Smooth muscle cell of the brain vasculature (primary cell): Measurements from ENCODE around the gene ZBTB16.

Experiments used
- DNase-seq: peaks from one replicate; pipeline ENCODE4 v3.0.0-alpha.2; 2012; ENCODE audit warnings: low read depth, low spot score

The ZBTB16 gene

GRCh38 chr11:114064216-114064615 lies 4.7 kb downstream of the ZBTB16 start:
- no peak for DNase-seq

GRCh38 chr11:114065094-114065493 lies 5.6 kb downstream of the ZBTB16 start:
- DNase-seq: no peak

GRCh38 chr11:114066046-114066648 lies 6.6 kb downstream of the ZBTB16 start:
- no peak for DNase-seq

- DNase-seq: no peak
Measured at GRCh38 chr11:114068327-114068726, 8.8 kb downstream of the ZBTB16 start.

- no peak for DNase-seq
Measured at GRCh38 chr11:114070464-114071139, 11.1 kb downstream of the ZBTB16 start.

- no peak for DNase-seq
Measured at GRCh38 chr11:114073007-114073827, 13.7 kb downstream of the ZBTB16 start.

- DNase-seq: no peak
Measured at GRCh38 chr11:114073828-114074381, 14.4 kb downstream of the ZBTB16 start.

- no peak for DNase-seq
Measured at GRCh38 chr11:114074546-114075343, 15.2 kb downstream of the ZBTB16 start.

- no peak for DNase-seq
Measured at GRCh38 chr11:114075344-114075610, 15.8 kb downstream of the ZBTB16 start.

- no peak for DNase-seq
Measured at GRCh38 chr11:114075891-114076441, 16.5 kb downstream of the ZBTB16 start.

GRCh38 chr11:114076921-114077331 lies 17.4 kb downstream of the ZBTB16 start:
- no peak for DNase-seq

- no peak for DNase-seq
Measured at GRCh38 chr11:114077482-114078305, 18.2 kb downstream of the ZBTB16 start.

- DNase-seq: no peak
Measured at GRCh38 chr11:114078423-114078822, 18.9 kb downstream of the ZBTB16 start.

GRCh38 chr11:114079511-114080065 lies 20.1 kb downstream of the ZBTB16 start:
- DNase-seq: no peak

- DNase-seq: no peak
Measured at GRCh38 chr11:114080219-114080618, 20.7 kb downstream of the ZBTB16 start.

GRCh38 chr11:114080769-114081168 lies 21.3 kb downstream of the ZBTB16 start:
- no peak for DNase-seq

- no peak for DNase-seq
Measured at GRCh38 chr11:114081641-114082414, 22.3 kb downstream of the ZBTB16 start.

- no peak for DNase-seq
Measured at GRCh38 chr11:114082415-114082748, 22.9 kb downstream of the ZBTB16 start.

- no peak for DNase-seq
Measured at GRCh38 chr11:114082767-114083181, 23.3 kb downstream of the ZBTB16 start.
